Lower leg skin (tissue), 4 donors: ENCODE measurements around the gene ARAP1. TPM values are rescaled to one million over a fixed set of nuclear protein-coding genes. Genes with fewer than 3 reads are reported as not detected.

Experiments
- DNase-seq, 2 donors: peaks; one replicate each; pipeline ENCODE4 v3.0.0-alpha.2; 2019; ENCODE audit warnings: low spot score in 2 of 2
- H3K4me3 ChIP-seq: fragments of 200-600 bp; sonication (generic); 2 replicates; pipeline ENCODE4 v1.5.1; 2017; ENCODE audit warnings: mild to moderate bottlenecking, low read depth; ENCODE audit not compliant: poor library complexity, severe bottlenecking
- POLR2A ChIP-seq, 2 donors: fragments of 450-650 bp; IDR thresholded peaks; one replicate each; pipeline ENCODE4 v1.6.1; 2016 to 2017; ENCODE audit warnings: antibody characterized with exemption in 2 of 2, mild to moderate bottlenecking in 1 of 2, moderate library complexity in 1 of 2
- WGBS, 2 donors: methylation state at CpG; one replicate each; pipeline ENCODE4 v1.1.5; 2018; 5-methylcytosine and 5-hydroxymethylcytosine counted together
- intact Hi-C: fragments of 100-400 bp; cut with DNase I; formaldehyde crosslinking; loops from one replicate; pipeline ENCODE4 v1.15.0; 2023; ENCODE audit warnings: low total_unique reads
- total RNA-seq, 4 donors: library from RNA; depleted of rRNA; stranded (reverse); fragments of >200 nt; gene quantifications; one replicate each; pipeline ENCODE4 v1.1.0, GENCODE V29; 2016
- TF ChIP-seq, protein P1 (sequence below), 3 donors: fragments of 450-650 bp; IDR thresholded peaks; one replicate each; pipeline ENCODE4 v1.5.1; 2016; ENCODE audit warnings: antibody characterized with exemption in 3 of 3, mild to moderate bottlenecking in 3 of 3, moderate library complexity in 2 of 3

Gene ARAP1
- total RNA-seq, 4 donors from 2014 or later: 60.6 to 89.6 (median 80.6) TPM

DNA sequence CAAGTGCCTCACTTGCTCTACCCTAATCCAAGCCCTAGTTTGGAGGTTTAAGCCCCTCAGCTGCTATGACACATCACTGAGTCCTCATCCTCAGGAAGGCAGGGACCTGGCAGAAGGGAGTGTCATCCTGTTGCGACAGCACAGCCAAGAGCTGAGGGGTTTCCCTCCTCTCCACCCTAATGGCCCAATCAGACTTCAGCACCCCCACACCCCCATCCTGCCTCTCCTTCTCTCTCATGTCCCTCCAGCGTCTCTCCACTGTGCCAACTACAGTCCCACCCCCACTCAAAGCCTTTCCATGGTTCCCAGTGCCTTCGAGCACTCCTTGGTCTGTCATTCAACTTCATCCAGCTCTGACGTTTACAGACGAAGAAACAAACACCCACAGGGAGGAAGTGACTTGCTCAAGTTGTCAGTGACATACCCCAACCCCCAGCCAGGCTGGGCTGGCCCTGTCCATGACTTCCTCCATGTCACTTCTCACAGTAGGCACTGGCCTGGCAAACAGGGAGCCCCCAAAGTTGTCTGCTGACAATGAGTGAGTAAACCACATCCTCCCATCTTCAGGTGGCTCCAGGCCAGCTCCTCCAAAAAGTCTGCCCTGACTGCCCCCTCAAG lies 15.6 kb downstream of the ARAP1 start:
- intact Hi-C loops: no loop called here
- 19 to 37% methylated on average over 5 of the region's 5 CpGs for WGBS, 2 donors
- peak in 1 of 2 donors; percentile 92 for DNase-seq
- no peak for TF ChIP-seq POLR2A (IDR thresholded peaks at IDR 0.05)
- TF ChIP-seq, protein P1, sequence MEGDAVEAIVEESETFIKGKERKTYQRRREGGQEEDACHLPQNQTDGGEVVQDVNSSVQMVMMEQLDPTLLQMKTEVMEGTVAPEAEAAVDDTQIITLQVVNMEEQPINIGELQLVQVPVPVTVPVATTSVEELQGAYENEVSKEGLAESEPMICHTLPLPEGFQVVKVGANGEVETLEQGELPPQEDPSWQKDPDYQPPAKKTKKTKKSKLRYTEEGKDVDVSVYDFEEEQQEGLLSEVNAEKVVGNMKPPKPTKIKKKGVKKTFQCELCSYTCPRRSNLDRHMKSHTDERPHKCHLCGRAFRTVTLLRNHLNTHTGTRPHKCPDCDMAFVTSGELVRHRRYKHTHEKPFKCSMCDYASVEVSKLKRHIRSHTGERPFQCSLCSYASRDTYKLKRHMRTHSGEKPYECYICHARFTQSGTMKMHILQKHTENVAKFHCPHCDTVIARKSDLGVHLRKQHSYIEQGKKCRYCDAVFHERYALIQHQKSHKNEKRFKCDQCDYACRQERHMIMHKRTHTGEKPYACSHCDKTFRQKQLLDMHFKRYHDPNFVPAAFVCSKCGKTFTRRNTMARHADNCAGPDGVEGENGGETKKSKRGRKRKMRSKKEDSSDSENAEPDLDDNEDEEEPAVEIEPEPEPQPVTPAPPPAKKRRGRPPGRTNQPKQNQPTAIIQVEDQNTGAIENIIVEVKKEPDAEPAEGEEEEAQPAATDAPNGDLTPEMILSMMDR (IDR thresholded peaks at IDR 0.05): no peak
- H3K4me3 ChIP-seq: no peak overlapping the region

- TF ChIP-seq POLR2A (IDR thresholded peaks at IDR 0.05): no peak
- TF ChIP-seq, protein P1 (IDR thresholded peaks at IDR 0.05): no peak
- intact Hi-C loops: no loop called here
- DNase-seq: no peak
- WGBS, 2 donors: 77 to 84% methylated on average over 8 of the region's 8 CpGs
- no peak overlapping the region for H3K4me3 ChIP-seq
Measured at GRCh38 chr11:72735495-72736027, 16.6 kb downstream of the ARAP1 start.

DNA sequence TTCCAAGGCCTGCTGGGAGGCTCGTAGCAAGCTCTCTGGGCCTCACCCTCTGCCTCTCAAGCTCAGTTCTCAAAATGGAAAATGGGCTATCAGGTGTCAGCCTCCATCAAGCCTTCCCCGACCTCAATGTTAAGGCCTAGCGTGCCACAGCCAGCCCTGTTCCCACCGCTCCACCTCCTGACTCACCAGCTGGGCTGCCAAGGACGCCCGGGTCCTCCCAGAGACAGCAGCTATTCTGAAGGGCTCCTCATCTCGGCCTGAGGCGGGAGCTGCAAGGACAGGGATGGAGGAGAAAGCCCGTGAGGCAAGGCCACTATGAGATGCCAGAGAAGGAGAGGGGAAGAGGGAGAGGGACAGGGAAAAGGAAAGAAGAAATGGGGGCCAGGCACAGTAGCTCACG lies 19.9 kb downstream of the ARAP1 start:
- TF ChIP-seq, protein P1 (IDR thresholded peaks at IDR 0.05): no peak
- no peak for TF ChIP-seq POLR2A (IDR thresholded peaks at IDR 0.05)
- no peak overlapping the region for H3K4me3 ChIP-seq
- WGBS, 2 donors: 47 to 49% methylated on average over 10 of the region's 10 CpGs
- DNase-seq: no peak
- intact Hi-C loops: no loop called here

DNA sequence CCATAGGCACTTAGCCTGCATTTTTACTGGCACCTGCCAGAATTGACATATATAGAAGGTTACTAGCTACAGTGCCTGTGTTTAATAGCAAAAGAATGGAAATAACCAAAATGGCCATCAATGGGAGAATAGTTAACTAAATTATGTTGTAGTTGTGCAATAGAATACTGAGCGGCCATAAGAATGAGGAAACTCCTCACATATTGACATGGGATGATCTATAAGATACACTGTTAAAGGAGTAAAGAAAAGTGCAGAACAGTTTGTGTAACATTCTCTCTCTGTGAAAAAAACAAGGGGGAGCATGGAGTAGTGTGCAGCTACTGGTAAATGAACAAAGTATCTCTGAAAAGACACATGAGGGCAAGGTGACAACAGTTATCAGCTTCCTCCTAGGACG lies 21.5 kb downstream of the ARAP1 start:
- no peak overlapping the region for H3K4me3 ChIP-seq
- no peak for TF ChIP-seq POLR2A (IDR thresholded peaks at IDR 0.05)
- TF ChIP-seq, protein P1 (IDR thresholded peaks at IDR 0.05): no peak
- 83 to 85% methylated on average over 2 of the region's 2 CpGs for WGBS, 2 donors
- no peak for DNase-seq
- intact Hi-C loops: no loop called here

DNA sequence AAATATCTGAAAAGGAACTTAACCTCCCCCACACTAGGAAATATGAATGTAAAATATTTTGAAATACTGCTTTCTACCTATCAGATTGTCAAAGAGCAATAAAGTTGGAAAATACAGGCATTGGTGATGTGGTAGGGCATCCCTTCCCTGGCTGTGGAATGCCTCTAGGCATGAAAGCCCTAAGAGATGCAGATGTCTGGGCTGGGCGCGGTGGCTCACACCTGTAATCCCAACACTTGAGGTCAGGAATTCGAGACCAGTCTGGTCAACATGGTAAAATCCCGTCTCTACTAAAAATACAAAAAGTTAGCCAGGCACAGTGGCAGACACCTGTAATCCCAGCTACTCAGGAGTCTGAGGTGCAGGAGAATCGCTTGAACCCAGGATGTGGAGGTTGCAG lies 22.0 kb downstream of the ARAP1 start:
- DNase-seq: no peak
- WGBS, 2 donors: 85 to 88% methylated on average over 5 of the region's 5 CpGs
- intact Hi-C loops: no loop called here
- TF ChIP-seq POLR2A (IDR thresholded peaks at IDR 0.05): no peak
- TF ChIP-seq, protein P1 (IDR thresholded peaks at IDR 0.05): no peak
- no peak overlapping the region for H3K4me3 ChIP-seq

- no peak overlapping the region for H3K4me3 ChIP-seq
- 73 to 74% methylated on average over 4 of the region's 4 CpGs for WGBS, 2 donors
- no peak for DNase-seq
- intact Hi-C loops: no loop called here
- TF ChIP-seq, protein P1 (IDR thresholded peaks at IDR 0.05): no peak
- no peak for TF ChIP-seq POLR2A (IDR thresholded peaks at IDR 0.05)
Measured at GRCh38 chr11:72727521-72727920, 24.7 kb downstream of the ARAP1 start.
